GM12878 (cell line): ENCODE results near the gene ROBO4. TPM values are rescaled to one million over a fixed set of nuclear protein-coding genes. Genes with fewer than 3 reads are reported as not detected.

ENCODE experiments used
- ATAC-seq: fragments of 200-7000 bp; cut with Tn5 transposase; 3 replicates; pipeline ENCODE4 v1.9.1; 2020; ENCODE audit warnings: mild to moderate bottlenecking, moderate library complexity
- BruUV-seq: library from RNA; stranded (reverse); fragments of 400-500 nt; replicated peaks from 2 replicates; lab custom pipeline; 2021; lab: Mats Ljungman, UMichigan
- CTCF ChIA-PET: fragments of 300-600 bp; sonication (Branson Sonifier 250); formaldehyde crosslinking; extraction: SDS; loops from one replicate; lab custom pipeline; 2021; ENCODE audit warnings: inconsistent platforms; lab: Yijun Ruan, JAX
- POLR2A ChIA-PET: fragments of 350-600 bp; formaldehyde crosslinking; extraction: SDS; loops from one replicate; lab custom pipeline; 2021; ENCODE audit warnings: inconsistent platforms; lab: Charles Lee
- RAD21 ChIA-PET: fragments of 300-600 bp; sonication (Branson Sonifier 250); formaldehyde crosslinking; loops from one replicate; lab custom pipeline; 2023; ENCODE audit warnings: antibody characterized with exemption; ENCODE audit not compliant: unreplicated experiment; lab: Charles Lee
- SMC1A ChIA-PET: fragments of 300-600 bp; sonication (Branson Sonifier 250); formaldehyde crosslinking; loops from one replicate; lab custom pipeline; 2023; ENCODE audit not compliant: unreplicated experiment, uncharacterized antibody; lab: Charles Lee
- DNase-seq: peaks from one replicate; pipeline ENCODE4 v3.0.0-alpha.2; 2011; ENCODE audit warnings: low read depth, low spot score
- FAIRE-seq: peaks from 3 replicates; lab custom pipeline; 2011; peaks lifted over from hg19 to GRCh38; lab: Jason Lieb, UNC
- H2AFZ ChIP-seq: 2 replicates; pipeline ENCODE4 v1.6.0; 2011; ENCODE audit warnings: low read depth, low read length, control low read depth; ENCODE audit not compliant: control insufficient read depth
- H3K27ac ChIP-seq: 2 replicates; pipeline ENCODE4 v1.5.1; 2011; ENCODE audit warnings: control low read depth; ENCODE audit not compliant: control insufficient read depth, insufficient read depth
- H3K27me3 ChIP-seq, 2 experiments: replicated peaks in 1 of 2; 2 replicates each; pipeline versions ENCODE4 v1.6.0 to v1.6.1; 2011; ENCODE audit warnings: low read length in 1 of 2; ENCODE audit not compliant: control insufficient read depth in 2 of 2, insufficient read depth in 2 of 2
- H3K36me3 ChIP-seq, 2 experiments: 2 replicates each; pipeline ENCODE4 v1.5.1; 2011; ENCODE audit warnings: low read length in 1 of 2; ENCODE audit not compliant: control insufficient read depth in 2 of 2, insufficient read depth in 2 of 2
- H3K4me1 ChIP-seq: 2 replicates; pipeline ENCODE4 v1.6.1; 2011; ENCODE audit warnings: mild to moderate bottlenecking, low read length, moderate library complexity, mixed read lengths; ENCODE audit not compliant: control insufficient read depth, insufficient read depth
- H3K4me2 ChIP-seq: 2 replicates; pipeline ENCODE4 v1.6.0; 2011; ENCODE audit warnings: control low read depth; ENCODE audit not compliant: control insufficient read depth, insufficient read depth
- H3K4me3 ChIP-seq: fragments of 200-600 bp; sonication (generic); 2 replicates; pipeline ENCODE4 v1.5.1; 2016
- H3K79me2 ChIP-seq: 2 replicates; pipeline ENCODE4 v1.6.0; 2011; ENCODE audit warnings: low read length; ENCODE audit not compliant: control insufficient read depth, insufficient read depth
- H3K9ac ChIP-seq: 2 replicates; pipeline ENCODE4 v1.8.0; 2011; ENCODE audit warnings: low read length, control low read depth, mixed read lengths; ENCODE audit not compliant: control insufficient read depth, insufficient read depth
- H3K9me3 ChIP-seq: replicated peaks from 3 replicates; pipeline ENCODE4 v1.5.1; 2011; ENCODE audit warnings: mild to moderate bottlenecking, low read length; ENCODE audit not compliant: control insufficient read depth, insufficient read depth
- H4K20me1 ChIP-seq: 2 replicates; pipeline ENCODE4 v1.6.0; 2011; ENCODE audit not compliant: control insufficient read depth, insufficient read depth
- CREB1 ChIP-seq: IDR thresholded peaks from 2 replicates; pipeline ENCODE4 v1.6.1; 2012; ENCODE audit warnings: low read depth, mild to moderate bottlenecking, inconsistent platforms
- EZH2 ChIP-seq: IDR thresholded peaks from 2 replicates; pipeline ENCODE4 v1.6.1; 2012; ENCODE audit warnings: low read depth, mild to moderate bottlenecking, control low read depth, inconsistent platforms, low read length, borderline replicate concordance; ENCODE audit not compliant: control insufficient read depth
- MEF2A ChIP-seq: IDR thresholded peaks from 2 replicates; pipeline ENCODE4 v1.6.1; 2011; ENCODE audit warnings: low read depth, mild to moderate bottlenecking, low read length, moderate library complexity; ENCODE audit not compliant: insufficient read depth
- RB1 ChIP-seq: fragments of 450-650 bp; formaldehyde crosslinking; IDR thresholded peaks from 2 replicates; pipeline ENCODE4 v1.6.1; 2017; ENCODE audit warnings: mild to moderate bottlenecking, borderline replicate concordance
- RFX5 ChIP-seq: IDR thresholded peaks from 2 replicates; pipeline ENCODE4 v1.6.1; 2011; ENCODE audit warnings: low read depth, low read length, improper control_type of control experiment
- TCF3 ChIP-seq: IDR thresholded peaks from 2 replicates; pipeline ENCODE4 v1.6.1; 2012; ENCODE audit warnings: low read depth, mild to moderate bottlenecking, low read length, borderline replicate concordance; ENCODE audit not compliant: insufficient read depth
- WGBS: methylation state at CpG from one replicate; pipeline ENCODE4 v1.1.6; 2016; ENCODE audit warnings: low lambda C conversion rate; ENCODE audit not compliant: insufficient replicate concordance, insufficient coverage; ENCODE audit errors: missing lambda C conversion rate; 5-methylcytosine and 5-hydroxymethylcytosine counted together
- in situ Hi-C: fragments of 300-500 bp; cut with MboI; formaldehyde crosslinking; loops from 9 replicates; pipeline ENCODE4 v1.14.3; 2018; ENCODE audit warnings: mixed read lengths
- intact Hi-C: fragments of 100-400 bp; cut with micrococcal nuclease; formaldehyde crosslinking; loops from one replicate; pipeline ENCODE4 v1.14.2; 2022; ENCODE audit not compliant: unreplicated experiment
- polyA plus RNA-seq, 11 experiments: library from polyadenylated mRNA; depleted of rRNA in 4 of 11; unstranded in 6 of 11; stranded (reverse) in 5 of 11; fragments of >200 nt; fragmentation: Nextera tagmentation in 4 of 11; fragmentation: Illumina TruSeq in 1 of 11; extraction: Ambion mirVana in 4 of 11; extraction: Trizol in 1 of 11; gene quantifications; 1 replicate in 1 of 11; 2 replicates in 10 of 11; pipeline versions ENCODE4 v1.2.1 to v1.2.3, GENCODE V29; 2011 to 2016; ENCODE audit warnings: inconsistent platforms in 2 of 11, missing spikeins in 2 of 11, low read depth in 1 of 11
- total RNA-seq, 4 experiments: library from RNA; depleted of rRNA in 3 of 4; stranded (reverse); fragments of >200 nt in 3 of 4; fragmentation: Illumina TruSeq in 1 of 4; extraction: Trizol in 1 of 4; gene quantifications; 2 replicates each; pipeline versions ENCODE4 v1.2.1 to v1.2.3, GENCODE V29; 2013 to 2021
- TF ChIP-seq, protein P1 (sequence below): fragments of 450-650 bp; IDR thresholded peaks from 2 replicates; pipeline ENCODE4 v1.6.1; 2016; ENCODE audit warnings: mild to moderate bottlenecking
- TF ChIP-seq, protein P2 (sequence below): fragments of 450-650 bp; IDR thresholded peaks from 2 replicates; pipeline ENCODE4 v1.6.1; 2018; ENCODE audit warnings: mild to moderate bottlenecking, low read depth, moderate library complexity; ENCODE audit not compliant: partially characterized antibody

ROBO4 gene
- total and polyA plus RNA-seq, 10 of the 15 experiments (the other 5 are each of a cell fraction or from before 2014, with no cell fraction given): not detected

DNA sequence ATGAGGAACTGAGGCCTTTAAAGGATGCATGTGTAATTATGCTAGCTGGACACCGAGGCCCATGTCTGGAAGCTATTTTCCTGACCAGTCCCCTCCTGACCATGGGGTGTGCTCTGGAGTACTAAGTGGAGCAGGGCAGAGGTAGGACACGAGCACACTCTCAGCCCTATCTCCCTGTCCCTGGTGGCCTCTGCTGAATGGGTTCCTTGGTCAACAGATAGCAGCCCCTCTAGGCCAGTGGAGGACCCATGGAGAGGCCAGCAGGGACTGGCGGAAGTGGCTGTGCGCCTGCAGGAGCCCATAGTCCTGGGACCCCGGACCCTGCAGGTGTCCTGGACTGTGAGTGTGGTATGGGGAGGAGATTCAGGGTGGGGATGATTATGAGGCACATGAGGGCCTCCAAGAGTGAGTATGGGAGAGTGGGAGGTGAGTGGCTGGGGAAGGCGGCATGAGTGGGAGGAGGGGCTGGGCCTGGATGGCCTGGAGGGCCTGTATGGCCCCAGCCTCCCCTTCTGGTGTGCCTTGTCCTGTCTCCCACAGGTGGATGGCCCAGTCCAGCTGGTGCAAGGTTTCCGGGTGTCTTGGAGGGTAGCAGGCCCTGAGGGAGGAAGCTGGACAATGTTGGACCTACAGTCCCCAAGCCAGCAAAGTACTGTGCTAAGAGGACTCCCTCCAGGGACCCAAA is 23.0 kb downstream of the ROBO4 start (continued):
- TF ChIP-seq, protein P1, sequence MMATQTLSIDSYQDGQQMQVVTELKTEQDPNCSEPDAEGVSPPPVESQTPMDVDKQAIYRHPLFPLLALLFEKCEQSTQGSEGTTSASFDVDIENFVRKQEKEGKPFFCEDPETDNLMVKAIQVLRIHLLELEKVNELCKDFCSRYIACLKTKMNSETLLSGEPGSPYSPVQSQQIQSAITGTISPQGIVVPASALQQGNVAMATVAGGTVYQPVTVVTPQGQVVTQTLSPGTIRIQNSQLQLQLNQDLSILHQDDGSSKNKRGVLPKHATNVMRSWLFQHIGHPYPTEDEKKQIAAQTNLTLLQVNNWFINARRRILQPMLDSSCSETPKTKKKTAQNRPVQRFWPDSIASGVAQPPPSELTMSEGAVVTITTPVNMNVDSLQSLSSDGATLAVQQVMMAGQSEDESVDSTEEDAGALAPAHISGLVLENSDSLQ: no peak
- TF ChIP-seq, protein P2, sequence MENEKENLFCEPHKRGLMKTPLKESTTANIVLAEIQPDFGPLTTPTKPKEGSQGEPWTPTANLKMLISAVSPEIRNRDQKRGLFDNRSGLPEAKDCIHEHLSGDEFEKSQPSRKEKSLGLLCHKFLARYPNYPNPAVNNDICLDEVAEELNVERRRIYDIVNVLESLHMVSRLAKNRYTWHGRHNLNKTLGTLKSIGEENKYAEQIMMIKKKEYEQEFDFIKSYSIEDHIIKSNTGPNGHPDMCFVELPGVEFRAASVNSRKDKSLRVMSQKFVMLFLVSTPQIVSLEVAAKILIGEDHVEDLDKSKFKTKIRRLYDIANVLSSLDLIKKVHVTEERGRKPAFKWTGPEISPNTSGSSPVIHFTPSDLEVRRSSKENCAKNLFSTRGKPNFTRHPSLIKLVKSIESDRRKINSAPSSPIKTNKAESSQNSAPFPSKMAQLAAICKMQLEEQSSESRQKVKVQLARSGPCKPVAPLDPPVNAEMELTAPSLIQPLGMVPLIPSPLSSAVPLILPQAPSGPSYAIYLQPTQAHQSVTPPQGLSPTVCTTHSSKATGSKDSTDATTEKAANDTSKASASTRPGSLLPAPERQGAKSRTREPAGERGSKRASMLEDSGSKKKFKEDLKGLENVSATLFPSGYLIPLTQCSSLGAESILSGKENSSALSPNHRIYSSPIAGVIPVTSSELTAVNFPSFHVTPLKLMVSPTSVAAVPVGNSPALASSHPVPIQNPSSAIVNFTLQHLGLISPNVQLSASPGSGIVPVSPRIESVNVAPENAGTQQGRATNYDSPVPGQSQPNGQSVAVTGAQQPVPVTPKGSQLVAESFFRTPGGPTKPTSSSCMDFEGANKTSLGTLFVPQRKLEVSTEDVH: no peak
- TF ChIP-seq RFX5 (no peak), CREB1 (no peak), MEF2A (no peak), TCF3 (no peak), EZH2 (no peak)

DNA sequence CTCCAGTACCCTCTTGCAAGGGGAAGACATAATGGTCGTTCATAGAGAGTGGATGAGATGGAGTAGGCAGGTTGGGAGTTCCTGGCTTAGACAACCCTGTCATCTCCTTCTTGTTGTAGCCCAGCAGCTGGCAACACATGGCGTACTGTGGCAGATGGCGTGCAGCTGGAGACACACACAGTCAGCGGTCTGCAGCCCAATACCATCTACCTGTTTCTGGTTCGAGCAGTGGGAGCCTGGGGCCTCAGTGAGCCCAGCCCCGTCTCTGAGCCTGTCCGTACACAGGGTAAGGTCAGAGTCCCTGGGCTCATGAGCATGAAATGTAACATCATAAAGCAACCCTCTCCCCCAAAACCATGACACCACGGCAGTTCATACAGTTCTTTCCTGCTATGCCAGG is 23.7 kb downstream of the ROBO4 start:
- WGBS: 28% methylated on average over 8 of the region's 8 CpGs
- Histone ChIP-seq H3K27me3 (peaks cover 3 to 4% of the 10 kb centered on the region in 2 experiments), H3K27ac (no peak overlapping the region), H3K9me3 (no peaks in the 10 kb centered on the region), H4K20me1 (no peaks in the 10 kb centered on the region), H3K9ac (no peak overlapping the region)
- BruUV-seq: no TSS peak
- no peak for FAIRE-seq
- in situ Hi-C loops: no loop called here
- POLR2A ChIA-PET: no interaction called here
- RAD21 ChIA-PET: no interaction called here
- no peak for DNase-seq
- intact Hi-C loops: no loop called here
- no peak for TF ChIP-seq RB1
- TF ChIP-seq, all 136 proteins: peak for 0
- ATAC-seq: no peak
- no peak overlapping the region for H3K4me3 ChIP-seq
- CTCF ChIA-PET: no interaction called here
- H3K79me2 ChIP-seq: no peaks in the 10 kb centered on the region
- no peaks in the 10 kb centered on the region for H3K36me3 ChIP-seq
- no peaks in the 10 kb centered on the region for H3K4me1 ChIP-seq
- SMC1A ChIA-PET: no interaction called here
- no peak overlapping the region for H2AFZ ChIP-seq
- H3K4me2 ChIP-seq: no peak overlapping the region
